Upper lobe of left lung (tissue), 4 donors: ENCODE results near the gene TTC9C.

Experiments used
- CTCF ChIP-seq, 6 experiments: fragments of 450-650 bp in 4 of 6; fragments of 200-600 bp in 2 of 6; sonication (generic) in 2 of 6; IDR thresholded peaks; one replicate each; pipeline ENCODE4 v1.5.1; 2016 to 2019; ENCODE audit warnings: antibody characterized with exemption in 6 of 6
- EP300 ChIP-seq, 4 donors: sonication (generic); formaldehyde crosslinking; IDR thresholded peaks; one replicate each; pipeline ENCODE4 v1.5.1; 2017; ENCODE audit warnings: antibody characterized with exemption in 4 of 4, control low read depth in 2 of 4
- POLR2A ChIP-seq, 4 donors: fragments of 450-650 bp; IDR thresholded peaks; one replicate each; pipeline ENCODE4 v1.5.1; 2016 to 2017; ENCODE audit warnings: antibody characterized with exemption in 4 of 4, mild to moderate bottlenecking in 2 of 4

- TF ChIP-seq EP300 (IDR thresholded peaks at IDR 0.05) (no peak), CTCF (IDR thresholded peaks at IDR 0.05) (no peak), POLR2A (IDR thresholded peaks at IDR 0.05) (no peak)
Measured at GRCh38 chr11:62689421-62690183, 38.7 kb upstream of the TTC9C start, which contains the start of gene LRRN4CL.
